OCI-LY1 (cell line): ENCODE measurements around the gene IQGAP3.
A peak's percentile ranks its signal among the peaks of the same experiment; 100 is the strongest.

Experiments
- H2AFZ ChIP-seq: fragments of 200-600 bp; sonication (generic), shearing (Covaris generic); 2 replicates; pipeline ENCODE4 v1.6.0; 2014; ENCODE audit warnings: antibody characterized with exemption, mild to moderate bottlenecking, low read length
- H3F3A ChIP-seq: fragments of 200-600 bp; sonication (generic), shearing (Covaris generic); 2 replicates; pipeline ENCODE4 v1.6.0; 2014; ENCODE audit warnings: mild to moderate bottlenecking, antibody characterized with exemption, low read length, moderate library complexity; ENCODE audit not compliant: insufficient read depth
- H3K27ac ChIP-seq: fragments of 200-600 bp; sonication (generic); 2 replicates; pipeline ENCODE4 v1.5.1; 2014; ENCODE audit warnings: low read length, mixed run types, mild to moderate bottlenecking, low read depth; ENCODE audit not compliant: poor library complexity, severe bottlenecking
- H3K27me3 ChIP-seq: fragments of 200-600 bp; sonication (generic); 2 replicates; pipeline ENCODE4 v1.6.0; 2014; ENCODE audit warnings: antibody characterized with exemption, mild to moderate bottlenecking, low read length, moderate library complexity; ENCODE audit not compliant: insufficient read depth
- H3K36me3 ChIP-seq: fragments of 200-600 bp; sonication (generic); 2 replicates; pipeline ENCODE4 v1.6.1; 2014; ENCODE audit warnings: mild to moderate bottlenecking, antibody characterized with exemption, low read length, moderate library complexity, mixed read lengths; ENCODE audit not compliant: insufficient read depth
- H3K4me1 ChIP-seq: fragments of 200-600 bp; sonication (generic); 2 replicates; pipeline ENCODE4 v1.5.1; 2014; ENCODE audit warnings: mild to moderate bottlenecking, low read length, moderate library complexity; ENCODE audit not compliant: insufficient read depth, severe bottlenecking
- H3K4me2 ChIP-seq: fragments of 200-600 bp; sonication (generic), shearing (Covaris generic); 2 replicates; pipeline ENCODE4 v1.6.1; 2014; ENCODE audit warnings: low read length
- H3K4me3 ChIP-seq: fragments of 200-600 bp; sonication (generic); 2 replicates; pipeline ENCODE4 v1.5.1; 2014; ENCODE audit warnings: low read length, low read depth, mild to moderate bottlenecking, mixed read lengths; ENCODE audit not compliant: poor library complexity, severe bottlenecking
- H3K79me2 ChIP-seq: fragments of 200-600 bp; shearing (Covaris generic); 2 replicates; pipeline ENCODE4 v1.6.1; 2016; ENCODE audit warnings: mixed run types, low read length, mixed read lengths; ENCODE audit not compliant: insufficient read depth
- H3K9ac ChIP-seq: fragments of 200-600 bp; sonication (generic), shearing (Covaris generic); 2 replicates; pipeline ENCODE4 v1.6.1; 2014; ENCODE audit warnings: mild to moderate bottlenecking, low read length, mixed read lengths
- H3K9me2 ChIP-seq: fragments of 200-600 bp; sonication (generic), shearing (Covaris generic); 2 replicates; pipeline ENCODE4 v1.6.1; 2014; ENCODE audit warnings: low read depth, mild to moderate bottlenecking, low read length, mixed read lengths
- H3K9me3 ChIP-seq: fragments of 200-600 bp; shearing (Covaris generic); 2 replicates; pipeline ENCODE4 v1.6.1; 2014; ENCODE audit warnings: low read length, mixed read lengths
- H4K20me1 ChIP-seq: fragments of 200-600 bp; sonication (generic), shearing (Covaris generic); 2 replicates; pipeline ENCODE4 v1.6.0; 2016; ENCODE audit warnings: mild to moderate bottlenecking, low read length; ENCODE audit not compliant: insufficient read depth
- EZH2 ChIP-seq: fragments of 200-600 bp; sonication (generic), shearing (Covaris generic); IDR thresholded peaks from 2 replicates; pipeline ENCODE4 v1.8.0; 2017; ENCODE audit warnings: borderline replicate concordance, mixed run types, mild to moderate bottlenecking, antibody characterized with exemption, low read length, moderate library complexity, mixed read lengths
- TF ChIP-seq, protein P1 (sequence below): fragments of 200-600 bp; sonication (generic), shearing (Covaris generic); IDR thresholded peaks from 2 replicates; pipeline ENCODE4 v1.5.1; 2017; ENCODE audit warnings: mild to moderate bottlenecking, antibody characterized with exemption, low read length, moderate library complexity, mixed read lengths

The IQGAP3 gene

DNA sequence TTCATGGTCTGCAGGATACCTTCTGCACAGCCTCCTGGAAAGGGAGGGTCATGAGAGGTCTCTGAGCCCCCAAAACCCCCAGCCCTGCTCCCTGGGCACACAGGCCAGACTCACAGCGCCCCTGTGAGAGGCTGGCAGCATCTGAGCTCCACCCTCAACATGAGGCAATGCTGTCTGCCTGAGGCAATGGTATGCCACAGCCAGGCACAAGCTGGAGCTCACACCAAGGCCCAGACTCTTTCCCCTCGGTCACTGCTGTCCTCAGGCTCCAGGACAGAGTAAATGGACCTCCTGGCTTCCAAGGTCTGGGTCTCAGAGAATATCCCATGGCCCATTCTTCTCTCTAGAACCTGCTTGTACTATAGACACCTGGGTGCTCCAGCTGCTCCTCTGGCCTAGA, 89.0 kb downstream of the IQGAP3 start:
- H3K4me3 ChIP-seq = no peak overlapping the region
- H3K36me3 ChIP-seq = peaks cover 63% of the 10 kb centered on the region
- no peaks in the 10 kb centered on the region for H3K9me2 ChIP-seq
- no peak overlapping the region for H3K4me2 ChIP-seq
- no peaks in the 10 kb centered on the region for H3K27me3 ChIP-seq
- no peaks in the 10 kb centered on the region for H4K20me1 ChIP-seq
- TF ChIP-seq, protein P1, sequence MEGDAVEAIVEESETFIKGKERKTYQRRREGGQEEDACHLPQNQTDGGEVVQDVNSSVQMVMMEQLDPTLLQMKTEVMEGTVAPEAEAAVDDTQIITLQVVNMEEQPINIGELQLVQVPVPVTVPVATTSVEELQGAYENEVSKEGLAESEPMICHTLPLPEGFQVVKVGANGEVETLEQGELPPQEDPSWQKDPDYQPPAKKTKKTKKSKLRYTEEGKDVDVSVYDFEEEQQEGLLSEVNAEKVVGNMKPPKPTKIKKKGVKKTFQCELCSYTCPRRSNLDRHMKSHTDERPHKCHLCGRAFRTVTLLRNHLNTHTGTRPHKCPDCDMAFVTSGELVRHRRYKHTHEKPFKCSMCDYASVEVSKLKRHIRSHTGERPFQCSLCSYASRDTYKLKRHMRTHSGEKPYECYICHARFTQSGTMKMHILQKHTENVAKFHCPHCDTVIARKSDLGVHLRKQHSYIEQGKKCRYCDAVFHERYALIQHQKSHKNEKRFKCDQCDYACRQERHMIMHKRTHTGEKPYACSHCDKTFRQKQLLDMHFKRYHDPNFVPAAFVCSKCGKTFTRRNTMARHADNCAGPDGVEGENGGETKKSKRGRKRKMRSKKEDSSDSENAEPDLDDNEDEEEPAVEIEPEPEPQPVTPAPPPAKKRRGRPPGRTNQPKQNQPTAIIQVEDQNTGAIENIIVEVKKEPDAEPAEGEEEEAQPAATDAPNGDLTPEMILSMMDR = no peak
- no peak for TF ChIP-seq EZH2
- H3K4me1 ChIP-seq = peaks cover 52% of the 10 kb centered on the region
- no peaks in the 10 kb centered on the region for H3K9me3 ChIP-seq
- H2AFZ ChIP-seq = no peak overlapping the region
- no peaks in the 10 kb centered on the region for H3F3A ChIP-seq
- H3K79me2 ChIP-seq = peaks cover 34% of the 10 kb centered on the region
- peak overlapping the region; percentile 51 for H3K27ac ChIP-seq
- H3K9ac ChIP-seq = no peak overlapping the region

DNA sequence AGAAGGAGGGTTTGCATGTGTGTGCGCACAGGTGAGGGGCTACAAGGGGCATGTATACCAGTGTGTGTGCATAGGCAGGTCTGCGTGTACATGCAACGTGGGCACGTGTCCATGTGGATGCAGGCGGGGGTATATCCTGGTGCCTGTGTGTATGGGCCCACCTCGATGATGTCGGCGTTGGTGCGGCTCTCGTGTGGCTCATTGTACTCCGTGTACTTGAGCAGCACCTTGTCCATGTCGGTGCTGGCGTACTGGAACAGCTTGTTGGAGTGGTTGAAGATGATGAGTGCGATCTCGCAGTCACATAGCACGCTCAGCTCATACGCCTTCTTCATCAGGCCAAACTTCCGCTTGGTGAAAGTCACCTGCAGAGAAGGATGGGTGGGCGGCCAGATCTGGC, 90.1 kb downstream of the IQGAP3 start:
- H2AFZ ChIP-seq = no peak overlapping the region
- H3K4me3 ChIP-seq = no peak overlapping the region
- peaks cover 23% of the 10 kb centered on the region for H3K79me2 ChIP-seq
- H3K4me2 ChIP-seq = no peak overlapping the region
- H4K20me1 ChIP-seq = no peaks in the 10 kb centered on the region
- H3K9ac ChIP-seq = no peak overlapping the region
- H3K9me3 ChIP-seq = no peaks in the 10 kb centered on the region
- peak overlapping the region; percentile 78 for H3K27ac ChIP-seq
- H3F3A ChIP-seq = no peaks in the 10 kb centered on the region
- H3K9me2 ChIP-seq = no peaks in the 10 kb centered on the region
- H3K27me3 ChIP-seq = no peaks in the 10 kb centered on the region
- no peak for TF ChIP-seq EZH2
- TF ChIP-seq, protein P1 = no peak
- H3K36me3 ChIP-seq = peaks cover 68% of the 10 kb centered on the region
- peaks cover 45% of the 10 kb centered on the region for H3K4me1 ChIP-seq

DNA sequence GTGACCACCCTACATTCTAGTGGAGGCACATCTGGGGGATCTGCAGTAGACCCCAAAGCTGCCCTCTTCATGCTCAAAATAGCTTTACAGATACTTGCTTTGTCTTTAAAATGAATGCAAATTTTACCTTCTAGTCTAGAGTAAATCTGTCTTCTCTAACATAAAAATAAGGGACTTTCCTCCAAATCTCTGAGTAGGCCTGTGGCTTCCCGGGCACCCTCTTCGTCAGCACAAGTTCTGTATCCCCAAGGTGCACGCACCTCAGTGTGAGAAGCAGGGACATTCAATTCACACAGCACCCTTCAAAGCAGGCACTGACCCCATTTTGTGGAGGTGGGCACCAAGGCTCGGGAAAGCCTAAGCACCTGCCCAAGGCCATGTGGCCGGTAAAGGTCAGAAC, 90.8 kb downstream of the IQGAP3 start:
- Histone ChIP-seq H4K20me1 (no peaks in the 10 kb centered on the region), H3K9me3 (no peaks in the 10 kb centered on the region), H3K36me3 (peaks cover 73% of the 10 kb centered on the region), H3F3A (no peaks in the 10 kb centered on the region; the same call in 1 of the 2 replicates), H2AFZ (no peak overlapping the region), H3K27me3 (no peaks in the 10 kb centered on the region), H3K9ac (peak overlapping the region; percentile 14; the same call in 1 of the 2 replicates), H3K4me2 (0 out of 2 replicates have a peak overlapping the region, but pooled peaks have one; percentile 36), H3K4me1 (peaks cover 45% of the 10 kb centered on the region), H3K27ac (peak overlapping the region; percentile 78), H3K4me3 (no peak overlapping the region), H3K9me2 (no peaks in the 10 kb centered on the region), H3K79me2 (peaks cover 16% of the 10 kb centered on the region)
- TF ChIP-seq EZH2 = no peak
- TF ChIP-seq, protein P1 = no peak
